Chondrocyte (in vitro differentiated cells): ENCODE measurements around the gene PRCP. TPM values are rescaled to one million over a fixed set of nuclear protein-coding genes. Genes with fewer than 3 reads are reported as not detected.

Experiments used
- DNase-seq: peaks from one replicate; pipeline ENCODE4 v3.0.0; 2021; ENCODE audit warnings: mixed read lengths, low spot score
- H3K27ac Mint-ChIP-seq: one replicate; pipeline ENCODE4 v1.8.0; 2021; ENCODE audit warnings: mild to moderate bottlenecking, moderate library complexity, mixed read lengths; ENCODE audit not compliant: unreplicated experiment
- H3K27me3 Mint-ChIP-seq: 2 replicates; pipeline ENCODE4 v1.8.0; 2021; ENCODE audit warnings: low read depth, mixed read lengths
- H3K36me3 Mint-ChIP-seq: 2 replicates; pipeline ENCODE4 v1.8.0; 2021; ENCODE audit warnings: low read depth, mixed read lengths
- H3K4me1 Mint-ChIP-seq: 2 replicates; pipeline ENCODE4 v1.8.0; 2021; ENCODE audit warnings: low read depth, mild to moderate bottlenecking, mixed read lengths
- H3K4me3 Mint-ChIP-seq: one replicate; pipeline ENCODE4 v1.8.0; 2021; ENCODE audit warnings: mild to moderate bottlenecking, moderate library complexity, mixed read lengths; ENCODE audit not compliant: unreplicated experiment
- H3K9me3 Mint-ChIP-seq: 2 replicates; pipeline ENCODE4 v1.8.0; 2021; ENCODE audit warnings: low read depth, mixed read lengths
- CTCF ChIP-seq: fragments of 200-600 bp; sonication (generic); IDR thresholded peaks from 2 replicates; pipeline ENCODE4 v1.5.0; 2021; ENCODE audit warnings: antibody characterized with exemption, mild to moderate bottlenecking, moderate library complexity
- total RNA-seq: library from RNA; stranded (reverse); gene quantifications from 3 replicates; pipeline ENCODE4 v1.2.1, GENCODE V29; 2021

PRCP gene
- total RNA-seq, 1 donor from 2014 or later: 58.9 TPM

GRCh38 chr11:82826526-82826925 is 73.7 kb downstream of the PRCP start:
- TF ChIP-seq CTCF: no peak
- Mint-ChIP-seq H3K27ac (no peak overlapping the region), H3K4me3 (no peak overlapping the region), H3K9me3 (peaks cover 3% of the 10 kb centered on the region), H3K4me1 (peaks cover 3% of the 10 kb centered on the region), H3K27me3 (no peaks in the 10 kb centered on the region), H3K36me3 (peaks cover 5% of the 10 kb centered on the region)
- no peak for DNase-seq

GRCh38 chr11:82823647-82824619 is 76.3 kb downstream of the PRCP start:
- H3K36me3 Mint-ChIP-seq: peaks cover 4% of the 10 kb centered on the region
- TF ChIP-seq CTCF: no peak
- peaks cover 3% of the 10 kb centered on the region for H3K4me1 Mint-ChIP-seq
- H3K27me3 Mint-ChIP-seq: no peaks in the 10 kb centered on the region
- H3K9me3 Mint-ChIP-seq: peaks cover 3% of the 10 kb centered on the region
- no peak overlapping the region for H3K27ac Mint-ChIP-seq
- no peak for DNase-seq
- H3K4me3 Mint-ChIP-seq: no peak overlapping the region

DNA sequence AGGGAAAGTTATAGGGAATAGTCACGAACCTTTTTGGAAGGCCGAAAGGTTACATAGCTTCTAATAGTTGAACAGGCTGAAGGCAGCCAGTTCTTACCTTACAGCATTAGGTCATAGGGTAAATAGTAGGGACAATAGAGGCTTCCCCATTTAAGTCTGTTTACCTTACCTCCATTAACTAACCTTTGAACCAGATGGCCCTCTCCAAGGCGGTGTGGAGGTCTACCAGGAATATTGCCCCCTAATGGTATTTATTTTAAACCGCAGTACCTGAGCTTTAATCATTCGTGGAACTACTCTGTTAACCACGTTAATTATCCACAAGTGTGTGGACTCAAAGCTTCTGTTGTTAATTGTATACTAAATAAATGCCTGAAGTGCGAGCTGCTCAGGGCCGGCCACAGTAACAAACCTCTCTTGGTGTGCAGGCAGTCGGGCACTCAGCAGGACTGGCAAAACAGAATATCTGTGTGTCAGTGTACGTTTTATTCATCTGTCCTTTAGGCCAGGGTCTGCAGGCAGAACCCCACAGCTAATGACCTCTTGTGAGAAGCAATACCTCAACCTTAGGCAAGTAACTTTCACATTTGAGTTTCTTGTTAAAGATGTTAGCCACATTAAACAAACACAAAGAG is 81.7 kb downstream of the PRCP start:
- H3K9me3 Mint-ChIP-seq: no peaks in the 10 kb centered on the region
- no peak overlapping the region for H3K27ac Mint-ChIP-seq
- H3K36me3 Mint-ChIP-seq: no peaks in the 10 kb centered on the region
- no peak for TF ChIP-seq CTCF
- H3K4me1 Mint-ChIP-seq: no peaks in the 10 kb centered on the region
- no peak for DNase-seq
- H3K4me3 Mint-ChIP-seq: no peak overlapping the region
- H3K27me3 Mint-ChIP-seq: no peaks in the 10 kb centered on the region

GRCh38 chr11:82815406-82815805 is 84.8 kb downstream of the PRCP start:
- TF ChIP-seq CTCF: no peak
- H3K27ac Mint-ChIP-seq: no peak overlapping the region
- no peaks in the 10 kb centered on the region for H3K9me3 Mint-ChIP-seq
- no peaks in the 10 kb centered on the region for H3K36me3 Mint-ChIP-seq
- DNase-seq: no peak
- H3K4me3 Mint-ChIP-seq: no peak overlapping the region
- H3K27me3 Mint-ChIP-seq: peaks cover 7% of the 10 kb centered on the region
- no peaks in the 10 kb centered on the region for H3K4me1 Mint-ChIP-seq

GRCh38 chr11:82814379-82814778 is 85.9 kb downstream of the PRCP start:
- no peak for DNase-seq
- Mint-ChIP-seq H3K36me3 (no peaks in the 10 kb centered on the region), H3K27me3 (peaks cover 11% of the 10 kb centered on the region)

More at GRCh38 chr11:82814379-82814778, 85.9 kb downstream of the PRCP start:
- Mint-ChIP-seq H3K27ac (no peak overlapping the region), H3K4me3 (no peak overlapping the region), H3K4me1 (no peaks in the 10 kb centered on the region), H3K9me3 (no peaks in the 10 kb centered on the region)
- no peak for TF ChIP-seq CTCF
